ENCODE measurements around the gene ALKBH2.
A peak's percentile ranks its signal among the peaks of the same experiment; 100 is the strongest.

ALKBH2 gene

GRCh38 chr12:109093022-109093918, at the start of gene ALKBH2:
Gene ALKBH2 (minus strand): TSS chr12:109093472. CDS start chr12:109092786, 686 bp downstream.
- DNase-seq, result peak; percentile 91

GRCh38 chr12:109140560-109140959, 47.3 kb upstream of the ALKBH2 start:
- no peak for DNase-seq

- no peak for DNase-seq
Observed at GRCh38 chr12:109139791-109140190, 46.5 kb upstream of the ALKBH2 start.

GRCh38 chr12:109139360-109139759, 46.1 kb upstream of the ALKBH2 start:
- DNase-seq, result no peak

GRCh38 chr12:109137055-109137454, 43.8 kb upstream of the ALKBH2 start:
- DNase-seq, result no peak

- DNase-seq, result peak; percentile 40
Observed at GRCh38 chr12:109134186-109134917, 41.1 kb upstream of the ALKBH2 start.

- DNase-seq, result no peak
Observed at GRCh38 chr12:109131154-109132050, 38.1 kb upstream of the ALKBH2 start.

GRCh38 chr12:109130297-109131153, 37.3 kb upstream of the ALKBH2 start:
- DNase-seq, result no peak

- no peak for DNase-seq
Observed at GRCh38 chr12:109127533-109128242, 34.4 kb upstream of the ALKBH2 start.

GRCh38 chr12:109126784-109127183, 33.5 kb upstream of the ALKBH2 start:
- DNase-seq, result no peak

- no peak for DNase-seq
Observed at GRCh38 chr12:109125791-109126190, 32.5 kb upstream of the ALKBH2 start.

GRCh38 chr12:109124878-109125648, 31.8 kb upstream of the ALKBH2 start:
- no peak for DNase-seq

GRCh38 chr12:109121346-109121880, 28.1 kb upstream of the ALKBH2 start:
- DNase-seq, result no peak

GRCh38 chr12:109120557-109120956, 27.3 kb upstream of the ALKBH2 start:
- DNase-seq, result no peak

GRCh38 chr12:109120095-109120494, 26.8 kb upstream of the ALKBH2 start:
- DNase-seq, result no peak

- DNase-seq, result no peak
Observed at GRCh38 chr12:109116611-109116949, 23.3 kb upstream of the ALKBH2 start.

GRCh38 chr12:109115758-109116610, 22.7 kb upstream of the ALKBH2 start, which contains the start of gene ACACB:
Gene ACACB (plus strand): TSS chr12:109116587. CDS start chr12:109139406, 22,819 bp downstream.
- DNase-seq, result no peak

- no peak for DNase-seq
Observed at GRCh38 chr12:109115404-109115757, 22.1 kb upstream of the ALKBH2 start.

- no peak for DNase-seq
Observed at GRCh38 chr12:109114644-109115043, 21.4 kb upstream of the ALKBH2 start.

Data from EL (cell line).